GM18508 (cell line): Measurements from ENCODE around the gene RRP8.

Experiments used
- ATAC-seq: cut with Tn5 transposase; IDR thresholded peaks from one replicate; pipeline ENCODE4 v1.9.1; 2021; ENCODE audit warnings: moderate number of reproducible peaks; ENCODE audit not compliant: insufficient read depth, unreplicated experiment

RRP8 gene

DNA sequence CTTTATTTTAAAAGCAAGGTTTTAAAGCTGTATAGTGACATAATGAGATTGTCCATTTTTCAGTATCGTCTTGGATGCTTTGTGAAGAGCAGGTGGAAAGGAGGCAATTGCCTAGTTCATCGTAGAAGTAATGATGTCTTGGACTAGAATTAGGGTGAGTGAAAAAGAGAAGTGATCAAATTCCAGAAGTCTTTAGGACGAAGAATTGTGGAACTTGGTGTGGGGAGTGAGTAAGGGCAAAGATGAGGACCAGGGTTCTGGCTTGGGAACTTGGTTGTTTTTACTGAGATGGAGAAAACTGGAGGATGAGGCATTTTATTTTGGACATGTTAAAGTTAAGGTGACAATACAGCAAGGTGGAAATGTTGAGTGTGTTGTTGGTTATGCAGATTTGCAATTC is 1.4 kb upstream of the RRP8 start:
- no peak for ATAC-seq

DNA sequence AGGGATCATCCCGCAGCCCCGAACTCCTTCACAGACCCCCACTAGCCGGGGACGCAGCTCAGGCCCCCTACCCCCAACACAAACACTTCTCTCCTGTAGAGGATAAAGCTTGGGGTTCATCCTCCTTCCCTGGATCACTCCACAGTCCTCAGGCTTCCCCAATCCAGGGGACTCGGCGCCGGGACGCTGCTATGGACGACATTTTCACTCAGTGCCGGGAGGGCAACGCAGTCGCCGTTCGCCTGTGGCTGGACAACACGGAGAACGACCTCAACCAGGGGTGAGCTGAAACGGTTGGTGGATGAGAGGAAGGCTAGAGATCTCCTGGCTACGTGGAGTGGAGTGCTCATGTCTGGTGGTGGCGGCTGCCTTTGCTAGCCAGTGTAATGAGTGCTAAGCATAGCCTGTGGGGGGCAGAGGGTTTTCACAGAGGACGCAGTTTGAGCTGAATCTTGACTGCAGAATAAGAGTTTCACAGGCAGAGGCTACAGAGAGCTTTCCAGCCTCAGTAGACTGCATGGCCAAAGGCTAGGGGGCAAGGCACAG is 738 bp upstream of the RRP8 start:
- peak; percentile 36 for ATAC-seq

DNA sequence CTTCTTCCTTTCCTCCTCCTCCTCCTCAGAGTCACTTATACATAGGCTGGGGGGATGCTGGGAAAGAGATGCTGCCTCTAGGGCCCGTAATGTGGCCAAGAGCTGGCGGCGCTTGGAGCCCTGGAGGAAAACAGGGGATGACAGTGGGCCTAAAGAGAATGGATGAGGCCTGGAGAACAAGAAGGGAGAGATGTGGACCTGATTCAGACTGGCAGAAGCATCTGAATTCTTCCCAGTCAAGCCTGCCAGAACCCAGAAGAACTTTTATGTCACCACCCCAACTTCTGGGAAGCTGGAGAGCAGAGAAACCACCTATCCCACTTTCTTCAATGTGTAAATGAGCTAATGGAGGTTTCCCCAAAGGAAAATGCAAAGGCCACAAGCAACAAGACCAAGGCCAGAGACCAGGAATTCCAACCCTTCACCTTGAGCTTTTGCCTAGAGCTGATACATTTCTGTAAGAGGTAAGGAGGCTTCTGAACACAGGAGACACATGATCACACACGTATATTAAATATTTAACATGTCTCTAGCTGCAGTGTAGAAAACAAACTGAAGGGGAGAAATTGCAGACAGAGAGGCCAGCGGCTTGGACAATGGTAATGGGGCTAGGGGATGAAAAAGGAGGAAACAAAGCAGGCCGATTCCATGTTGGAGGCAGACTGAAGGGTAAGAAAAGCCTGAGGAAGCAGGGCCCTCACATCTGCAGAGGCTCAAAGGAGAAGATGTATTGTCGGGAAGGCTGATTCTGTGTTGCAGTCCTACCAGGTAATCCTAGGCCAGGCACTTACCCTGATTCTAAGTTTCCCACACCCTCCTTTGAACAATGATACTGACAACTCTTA is 1.1 kb downstream of the RRP8 start:
- ATAC-seq: no peak

DNA sequence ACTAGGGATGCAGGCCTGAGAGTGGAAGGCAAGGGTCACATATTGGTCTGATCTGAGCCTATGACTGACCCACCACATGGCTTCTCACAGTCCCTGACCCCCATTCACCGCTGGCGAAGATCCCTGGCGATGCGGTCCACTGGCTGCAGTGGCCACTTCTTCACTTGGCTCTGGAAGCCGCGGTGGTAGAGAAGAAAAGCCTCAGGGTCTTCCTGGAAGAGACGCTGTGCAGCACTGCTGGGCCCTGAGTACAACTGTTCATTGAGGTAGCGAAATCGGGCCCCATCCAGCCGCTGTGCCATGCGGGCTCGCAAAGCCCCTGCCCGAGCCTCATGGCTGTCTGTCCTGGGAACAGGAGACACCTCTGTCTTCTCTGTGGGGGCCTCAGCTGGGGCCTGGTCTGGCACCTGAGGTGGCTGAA is 2.4 kb downstream of the RRP8 start:
- no peak for ATAC-seq

DNA sequence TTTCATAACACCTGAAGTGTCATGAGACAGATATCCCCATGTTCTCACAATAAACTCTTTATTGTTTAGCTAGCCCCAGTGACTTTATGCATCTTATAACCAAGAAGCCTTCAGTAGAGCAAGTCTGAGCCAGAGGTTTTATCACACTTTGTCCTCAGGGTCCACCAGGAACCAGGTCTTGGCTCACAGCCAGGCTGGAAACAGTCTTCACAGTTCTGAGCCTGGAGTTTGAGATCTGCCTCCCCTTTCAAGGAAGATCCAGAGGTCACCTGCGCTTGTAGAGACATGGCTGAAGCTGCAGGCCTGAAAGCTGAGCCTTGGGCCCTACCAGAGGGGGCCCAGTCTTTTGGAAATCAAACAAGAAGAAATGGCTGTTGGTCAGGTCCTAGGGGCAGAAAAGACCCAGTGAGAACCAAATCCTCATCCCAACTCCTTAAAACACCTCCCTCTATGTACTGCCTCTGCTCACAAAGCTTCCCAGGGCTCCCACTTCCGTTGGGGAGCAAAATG is 3.5 kb downstream of the RRP8 start:
- no peak for ATAC-seq

DNA sequence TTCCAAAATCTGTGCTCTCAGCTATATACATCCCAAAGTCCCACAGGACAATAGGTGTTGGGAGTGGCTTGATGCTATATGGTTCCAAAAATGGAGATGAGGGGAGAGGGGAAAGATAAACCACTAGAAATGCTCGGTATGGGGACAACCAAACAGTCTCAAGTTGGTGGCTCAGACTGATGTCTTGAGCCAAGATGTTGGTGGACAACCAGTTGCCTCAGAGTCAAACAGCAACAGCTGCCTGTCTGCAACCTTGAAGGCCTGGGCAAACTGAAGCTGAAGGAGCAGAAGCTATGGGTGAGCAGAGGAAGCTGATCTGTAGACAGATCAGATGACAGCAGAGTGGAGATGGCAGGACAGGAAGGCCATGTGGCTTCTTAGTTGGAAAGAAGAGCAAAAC is 4.0 kb downstream of the RRP8 start:
- ATAC-seq: no peak

DNA sequence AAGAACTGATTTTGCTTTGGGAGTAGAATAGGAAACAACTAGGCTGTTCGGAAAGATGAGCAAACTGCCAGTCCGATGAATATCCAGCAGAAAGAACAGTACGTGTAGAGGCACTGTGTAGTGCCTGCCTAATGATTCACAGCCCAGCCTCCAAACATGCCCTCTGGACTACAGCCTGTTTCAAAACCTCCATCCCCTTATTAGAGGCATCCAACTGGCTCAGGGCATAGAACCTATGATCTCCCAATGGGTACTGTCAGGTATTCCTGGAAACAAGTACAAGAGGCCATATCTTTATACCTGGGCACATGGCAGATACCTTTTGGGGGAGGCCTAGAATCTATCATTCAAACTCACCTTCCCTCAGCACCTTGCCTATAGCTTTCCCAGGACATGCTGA is 4.9 kb downstream of the RRP8 start:
- ATAC-seq: no peak

DNA sequence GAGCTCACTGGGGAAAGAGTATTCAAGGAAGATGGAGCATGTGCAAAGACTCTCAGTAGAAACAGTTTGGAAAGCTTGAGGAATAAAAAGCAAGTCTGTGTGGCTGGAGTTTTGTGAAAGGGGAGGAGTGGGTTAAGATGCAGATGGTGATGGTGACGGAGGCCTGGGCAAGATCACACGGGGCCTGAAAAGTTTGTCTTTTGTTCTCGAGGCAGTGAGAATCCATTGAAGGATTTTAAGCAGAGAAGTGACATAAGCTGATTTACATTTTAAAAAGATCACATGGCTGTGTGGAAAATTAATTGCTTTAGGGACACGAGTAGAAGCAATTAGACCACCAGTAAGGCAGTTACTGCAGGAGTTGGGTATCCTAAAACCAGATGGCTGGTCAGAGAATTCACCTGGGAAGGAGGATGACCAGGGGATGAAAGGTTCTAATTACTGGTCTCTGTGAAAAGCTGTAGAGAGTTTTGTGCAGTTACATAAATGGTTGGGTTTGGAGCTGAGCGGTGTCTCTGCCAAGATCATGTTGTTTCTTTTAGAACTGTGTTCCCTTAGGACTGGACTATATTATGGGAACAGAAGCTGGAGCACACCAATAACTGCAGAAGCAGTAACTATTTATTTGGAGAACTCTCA is 7.1 kb downstream of the RRP8 start:
- ATAC-seq: no peak

DNA sequence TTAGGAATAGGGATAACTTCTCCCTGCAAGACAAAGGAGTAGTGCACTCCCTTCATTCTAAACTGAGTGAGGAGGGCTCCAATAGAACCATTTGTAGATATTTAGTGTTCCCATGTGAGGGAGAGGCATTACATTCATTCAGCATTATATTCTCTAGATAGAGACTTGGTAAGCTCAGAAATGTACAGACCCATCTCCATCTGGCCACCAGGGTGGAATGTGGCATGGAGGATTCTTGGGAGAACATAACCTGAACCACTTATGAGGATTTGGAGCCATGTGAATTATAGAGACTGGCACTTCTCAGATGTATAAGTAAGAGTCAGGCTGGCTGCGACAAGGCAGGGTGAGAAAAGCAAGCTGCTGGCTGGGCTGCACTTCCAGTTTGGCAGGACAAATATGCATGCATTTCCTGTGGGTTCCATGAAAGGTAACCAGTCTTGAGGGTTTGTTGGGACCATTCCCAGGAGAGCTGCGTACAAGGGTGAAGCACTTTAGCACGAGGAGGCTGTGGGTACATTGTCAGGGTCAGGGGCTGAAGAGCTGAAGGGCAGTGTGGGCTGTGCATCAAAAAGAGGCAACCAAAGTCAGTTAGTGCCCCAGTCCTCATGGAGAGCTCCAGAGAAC is 9.2 kb downstream of the RRP8 start:
- no peak for ATAC-seq

DNA sequence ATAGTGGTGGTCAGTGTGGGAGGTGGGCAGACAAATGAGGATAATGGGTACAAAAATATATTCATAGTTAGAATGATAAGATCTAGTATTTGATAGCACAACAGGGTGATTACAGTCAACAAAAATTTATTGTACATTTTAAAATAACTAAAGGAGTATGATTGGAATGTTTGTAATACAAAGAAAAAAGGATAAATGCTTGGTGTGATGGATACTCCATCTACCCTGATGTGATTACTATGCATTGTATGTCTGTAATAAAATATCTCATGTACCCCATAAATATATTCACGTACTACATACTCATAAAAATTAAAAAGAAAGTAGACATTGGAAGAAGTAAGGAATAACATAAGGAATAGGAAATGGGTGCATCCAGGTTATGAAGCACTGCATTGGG is 15.4 kb downstream of the RRP8 start:
- no peak for ATAC-seq

DNA sequence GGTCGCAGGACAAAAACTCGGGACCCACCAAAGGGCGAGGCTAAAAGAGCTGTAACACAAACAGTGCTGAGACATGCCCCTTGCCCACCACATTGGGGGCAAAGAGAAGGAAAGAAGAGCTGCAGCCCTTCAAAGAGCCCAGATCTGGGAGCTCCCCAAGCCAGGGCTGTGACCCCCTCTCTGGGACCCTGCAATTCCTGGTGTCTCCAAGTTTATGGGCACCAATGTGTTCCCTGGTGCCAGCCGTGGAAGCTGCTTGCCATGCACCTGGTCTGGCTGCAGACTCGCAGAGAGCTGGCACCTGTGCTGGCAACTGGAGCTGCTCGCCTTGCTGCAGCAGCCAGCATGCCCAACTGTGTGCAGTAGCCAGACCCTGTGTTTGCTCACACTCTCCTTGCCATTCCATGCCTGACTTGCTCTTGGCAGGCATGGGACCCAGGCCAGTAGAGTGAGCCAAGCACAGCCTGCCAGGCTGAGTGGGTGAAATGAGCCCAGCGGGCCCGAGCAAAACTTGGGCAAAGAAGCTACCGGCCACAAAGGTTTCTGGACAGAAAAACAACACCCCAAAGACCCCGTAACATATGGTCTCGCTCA is 16.0 kb downstream of the RRP8 start:
- no peak for ATAC-seq

DNA sequence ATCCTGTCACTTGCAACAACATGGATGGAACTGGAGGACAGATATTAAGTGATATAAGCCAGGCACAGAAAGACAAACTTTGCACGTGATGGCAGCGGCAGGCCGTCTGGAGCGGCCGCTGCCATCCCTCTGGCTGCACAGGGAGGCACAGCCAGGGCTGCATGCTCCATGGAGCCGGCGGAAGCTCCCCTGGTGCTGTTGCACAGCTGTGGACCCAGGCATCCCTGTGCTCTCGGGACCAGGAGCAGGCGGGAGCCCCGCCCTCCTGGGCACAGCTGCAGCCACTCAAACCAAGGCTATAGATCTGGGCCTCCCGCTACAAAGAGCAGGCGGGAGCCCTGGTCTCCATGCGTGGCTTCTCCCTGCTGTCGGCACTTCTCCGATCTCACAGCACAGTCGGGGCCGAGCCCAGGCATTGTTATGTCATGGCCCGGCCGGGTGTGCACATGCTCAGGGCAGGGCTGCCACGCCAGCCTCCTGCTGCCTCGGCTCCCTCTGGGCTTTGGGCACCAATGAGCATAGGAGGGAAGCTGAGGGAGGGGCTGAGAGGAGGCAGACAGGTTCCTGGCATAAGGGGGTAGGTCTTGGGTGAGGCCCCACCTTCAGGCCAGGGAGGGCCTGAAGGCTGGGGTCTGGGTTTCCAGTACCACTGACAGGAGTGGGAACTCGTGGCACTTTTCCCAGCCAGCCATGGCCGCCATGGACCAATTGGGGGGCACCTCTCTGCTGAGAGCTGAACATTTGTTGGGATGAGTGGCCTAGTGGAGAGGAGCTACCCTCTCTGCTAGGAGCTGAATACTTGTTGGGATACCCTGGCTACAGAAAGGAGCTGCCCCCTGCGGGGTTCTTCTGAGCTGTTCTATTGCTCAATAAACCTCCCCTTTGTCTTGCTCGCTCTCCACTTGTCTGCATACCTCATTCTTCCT is 16.7 kb downstream of the RRP8 start:
- ATAC-seq: no peak

DNA sequence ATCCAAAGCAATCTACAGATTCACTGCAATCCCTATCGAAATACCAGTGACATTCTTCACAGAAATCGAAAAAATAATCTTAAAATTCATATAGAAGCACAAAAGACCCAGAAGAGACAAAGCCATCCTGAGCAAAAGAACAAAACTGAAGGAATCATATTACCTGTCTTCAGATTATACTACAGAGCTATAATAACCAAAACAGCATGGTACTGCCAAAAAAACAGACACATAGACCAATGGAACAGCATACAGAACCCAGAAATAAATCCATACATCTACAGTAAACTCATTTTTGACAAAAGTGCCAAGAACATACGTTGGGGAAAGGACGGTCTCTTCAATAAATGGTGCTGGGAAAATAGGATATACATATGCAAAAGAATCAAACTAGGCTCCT is 18.9 kb downstream of the RRP8 start:
- no peak for ATAC-seq

DNA sequence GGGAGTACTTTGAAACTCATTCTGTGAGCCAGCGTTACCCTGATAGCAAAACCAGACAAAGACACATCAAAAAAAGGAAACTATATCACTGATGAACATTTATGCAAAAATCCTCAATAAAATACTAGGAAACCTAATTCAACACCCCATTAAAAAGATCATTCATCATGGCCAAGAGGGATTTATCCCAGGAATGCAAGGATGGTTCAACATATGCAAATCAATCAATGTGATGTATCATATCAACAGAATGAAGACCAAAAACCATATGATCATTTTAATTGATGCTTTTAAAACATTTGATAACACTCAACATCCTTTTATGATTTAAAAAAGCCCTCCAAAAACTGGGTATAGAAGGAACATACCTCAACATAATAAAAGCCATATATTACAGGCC is 19.8 kb downstream of the RRP8 start:
- no peak for ATAC-seq

DNA sequence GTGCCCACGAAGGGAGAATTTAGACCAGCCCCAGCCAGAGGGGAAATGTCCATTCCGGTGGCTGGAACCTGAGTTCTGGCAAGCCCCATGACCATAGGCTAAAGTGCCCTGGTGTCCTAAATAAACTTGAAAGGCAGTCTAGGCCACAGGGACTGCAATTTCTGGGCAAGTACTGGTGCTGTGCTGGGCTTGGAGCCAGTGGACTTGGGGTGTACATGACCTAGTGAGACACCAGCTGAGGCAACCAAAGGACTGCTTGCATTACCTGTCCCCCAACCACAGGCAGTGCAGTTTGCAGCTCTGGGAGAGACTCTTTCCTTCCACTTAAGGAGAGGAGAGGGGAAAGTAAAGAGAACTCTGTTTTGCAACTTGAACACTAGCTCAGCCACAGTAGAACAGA is 23.7 kb downstream of the RRP8 start:
- ATAC-seq: no peak

DNA sequence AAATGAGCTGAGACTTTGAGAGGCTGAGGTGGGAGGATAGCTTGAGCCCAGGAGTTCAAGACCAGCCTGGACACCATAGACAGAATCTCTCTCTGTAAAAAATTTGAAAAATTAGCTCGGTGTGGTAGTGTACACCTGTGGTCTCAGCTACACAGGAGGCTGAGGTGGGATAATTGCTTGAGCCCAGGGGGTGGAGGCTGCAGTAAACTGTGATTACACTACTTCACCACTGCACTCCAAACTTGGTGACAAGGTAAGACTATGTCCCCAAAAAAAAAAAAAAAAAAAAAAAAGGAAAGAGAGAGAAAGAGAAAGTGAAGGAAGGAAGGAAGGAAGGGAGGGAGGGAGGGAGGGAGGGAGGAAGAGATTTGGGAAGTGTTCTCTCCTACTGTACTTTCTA is 25.3 kb downstream of the RRP8 start:
- ATAC-seq: no peak

DNA sequence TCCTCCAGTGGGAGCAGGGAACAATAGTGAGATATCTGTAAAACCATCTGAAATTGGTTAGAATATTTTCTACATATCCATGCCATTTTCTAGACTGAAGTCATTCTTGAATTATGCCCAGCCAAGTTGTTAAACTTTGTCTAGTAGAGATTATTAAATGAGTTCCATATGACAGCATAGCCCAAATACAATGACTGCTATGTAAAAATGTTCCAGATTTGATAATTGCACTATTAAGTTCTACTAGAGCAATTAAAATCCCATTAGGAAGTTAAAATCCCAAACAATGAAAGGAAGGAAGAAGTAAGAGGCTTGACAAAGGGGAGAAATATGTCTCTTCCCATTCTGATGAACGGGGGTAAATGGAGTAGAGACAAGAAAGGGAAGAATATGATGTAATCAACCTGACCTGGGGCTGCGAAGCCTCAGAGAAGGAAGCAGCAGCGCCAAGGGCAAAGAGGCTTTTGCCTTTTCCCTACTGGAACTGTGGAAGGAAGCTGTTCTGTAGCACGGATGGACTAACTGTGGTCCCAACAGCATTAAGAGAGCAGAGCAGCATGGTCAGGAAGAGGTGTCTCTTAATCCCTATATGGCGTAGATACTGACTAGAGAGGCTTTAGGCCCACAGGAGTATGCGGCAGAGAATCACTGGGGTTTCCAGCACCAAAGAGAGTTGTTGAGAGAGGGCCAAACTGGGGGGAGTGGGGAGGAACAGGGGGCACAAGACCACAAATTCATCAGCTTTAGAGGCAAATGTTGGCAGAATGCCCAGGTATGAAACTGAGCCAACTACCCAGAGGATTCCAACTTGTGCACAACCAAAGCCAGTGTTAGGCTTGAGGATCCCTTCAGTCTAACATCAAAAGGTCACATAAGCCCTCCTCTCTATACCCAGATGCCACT is 26.7 kb downstream of the RRP8 start:
- no peak for ATAC-seq

DNA sequence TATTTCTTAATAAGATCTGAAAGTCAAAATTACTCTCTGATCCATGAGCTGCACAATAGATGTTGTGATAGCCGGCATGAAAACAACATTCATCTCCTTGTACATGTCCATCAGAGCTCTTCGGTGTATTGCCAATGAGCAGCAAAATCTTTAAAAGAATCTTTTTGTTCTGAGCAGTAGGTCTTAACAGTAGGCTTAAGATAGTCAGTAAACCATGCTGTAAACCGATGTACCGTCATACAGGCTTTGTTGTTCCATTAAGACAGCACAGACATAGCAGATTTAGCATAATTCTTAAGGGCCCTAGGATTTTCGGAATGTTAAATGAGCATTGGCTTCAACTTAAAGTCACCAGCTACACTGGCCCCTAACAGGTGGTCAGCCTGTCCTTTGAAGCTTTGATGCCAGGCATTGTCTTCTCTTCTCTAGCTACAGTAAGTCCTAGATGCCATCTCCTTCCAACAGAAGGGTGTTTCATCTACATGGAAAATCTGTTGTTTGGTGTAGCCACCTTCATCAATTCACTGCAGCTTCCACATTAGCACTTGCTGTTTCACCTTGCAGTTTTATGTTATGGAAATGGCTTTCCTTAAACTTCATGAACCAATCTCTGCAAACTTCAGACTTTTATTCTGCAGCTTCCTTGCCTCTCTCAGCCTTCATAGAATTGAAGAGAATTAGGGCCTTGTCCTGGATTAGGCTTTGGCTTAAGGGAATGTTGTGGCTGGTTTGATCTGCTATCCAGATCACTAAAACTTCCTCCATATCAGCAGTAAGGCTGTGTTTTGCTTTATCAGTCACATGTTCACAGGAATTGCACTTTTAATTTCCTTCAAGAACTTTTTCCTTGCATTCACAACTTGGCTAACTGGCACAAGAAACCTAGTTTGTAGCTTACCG is 28.4 kb downstream of the RRP8 start:
- no peak for ATAC-seq
